HG03460 (cell line): Measurements from ENCODE around the gene ZBED3.

ENCODE experiments used
- ATAC-seq: cut with Tn5 transposase; IDR thresholded peaks from one replicate; pipeline ENCODE4 v1.9.1; 2021; ENCODE audit not compliant: unreplicated experiment

The ZBED3 gene

DNA sequence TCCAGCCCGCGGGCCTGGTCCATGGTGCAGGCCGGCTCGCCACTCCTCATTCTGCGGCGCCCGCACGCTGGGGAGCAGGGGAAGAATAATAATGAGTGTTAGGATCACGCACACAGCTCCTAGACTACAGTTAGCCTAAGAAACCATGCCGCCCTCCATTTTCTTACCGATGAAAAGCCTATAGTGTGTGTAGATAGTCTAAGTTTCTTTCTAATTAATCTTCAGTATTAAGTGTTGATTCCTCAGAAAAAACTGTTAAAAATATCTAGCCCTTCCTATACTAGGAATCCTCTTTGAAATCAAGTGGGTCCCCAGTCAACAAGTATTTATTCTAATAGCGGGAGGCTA is 9.3 kb downstream of the ZBED3 start:
- no peak for ATAC-seq

DNA sequence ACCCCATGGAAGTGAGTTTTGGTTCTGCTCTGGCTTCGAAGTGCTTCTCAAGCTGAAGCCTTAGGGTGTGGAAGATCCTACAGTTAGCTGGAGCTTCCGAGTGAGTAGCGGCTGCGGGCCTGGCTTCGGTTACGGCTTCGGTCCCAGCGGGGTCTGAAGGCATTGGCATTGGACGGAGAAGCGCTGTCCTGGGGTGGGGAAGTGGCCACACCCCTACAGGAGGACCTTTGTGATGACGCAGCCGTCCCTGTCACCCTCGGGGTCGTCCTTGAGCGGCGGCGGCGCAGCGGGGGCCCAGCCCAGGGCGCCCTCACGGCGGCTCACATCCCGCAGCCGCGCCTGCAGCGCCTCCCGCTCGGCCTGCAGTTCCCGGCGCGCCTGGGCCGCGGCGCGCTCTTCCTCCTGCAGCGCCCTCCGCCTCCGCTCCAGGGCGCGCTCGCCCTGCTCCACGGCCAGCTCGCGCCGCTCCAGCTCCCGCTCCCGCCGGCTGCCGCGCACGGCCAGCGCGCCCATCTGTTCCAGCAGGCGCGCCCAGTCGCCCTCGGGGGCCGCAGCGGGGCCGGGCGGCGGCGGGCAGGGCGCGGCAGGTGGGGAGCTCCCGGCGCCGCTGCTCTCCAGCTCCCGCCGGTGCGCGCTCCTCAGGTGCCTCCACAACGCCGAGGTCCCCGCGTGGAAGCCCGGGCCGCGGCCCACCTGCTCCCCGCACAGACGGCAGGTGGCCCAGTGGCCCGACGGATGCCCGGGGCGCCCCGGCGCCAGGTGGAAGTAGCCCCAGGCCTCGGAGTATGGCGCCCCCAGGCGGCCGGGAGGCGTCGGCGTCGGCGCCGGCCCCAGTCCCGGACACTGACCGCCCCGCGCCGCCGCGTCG is 9.9 kb downstream of the ZBED3 start:
- peak; percentile 69 for ATAC-seq

DNA sequence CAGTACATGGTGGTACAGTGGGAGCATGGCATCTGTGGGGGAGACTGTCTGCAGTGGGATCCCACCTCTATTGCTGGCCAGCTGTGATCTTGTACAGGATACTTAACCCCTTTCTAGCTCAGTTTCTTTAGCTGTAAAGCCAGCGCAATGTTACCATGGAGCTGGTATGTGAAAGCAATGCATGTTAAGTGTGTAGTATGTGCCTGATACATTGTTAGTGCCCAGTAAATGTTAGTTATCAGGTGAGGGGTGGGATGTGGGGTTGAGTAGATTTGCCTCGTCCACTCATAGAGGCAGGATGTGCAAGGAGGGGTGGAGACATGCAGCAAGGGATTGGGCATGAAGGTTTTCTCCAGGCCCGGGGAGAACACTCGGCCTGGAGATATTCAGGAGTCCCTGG is 12.3 kb downstream of the ZBED3 start:
- ATAC-seq: no peak

- ATAC-seq: no peak
These were observed 13.4 kb downstream of the ZBED3 start for GRCh38 chr5:77073667-77074066.

DNA sequence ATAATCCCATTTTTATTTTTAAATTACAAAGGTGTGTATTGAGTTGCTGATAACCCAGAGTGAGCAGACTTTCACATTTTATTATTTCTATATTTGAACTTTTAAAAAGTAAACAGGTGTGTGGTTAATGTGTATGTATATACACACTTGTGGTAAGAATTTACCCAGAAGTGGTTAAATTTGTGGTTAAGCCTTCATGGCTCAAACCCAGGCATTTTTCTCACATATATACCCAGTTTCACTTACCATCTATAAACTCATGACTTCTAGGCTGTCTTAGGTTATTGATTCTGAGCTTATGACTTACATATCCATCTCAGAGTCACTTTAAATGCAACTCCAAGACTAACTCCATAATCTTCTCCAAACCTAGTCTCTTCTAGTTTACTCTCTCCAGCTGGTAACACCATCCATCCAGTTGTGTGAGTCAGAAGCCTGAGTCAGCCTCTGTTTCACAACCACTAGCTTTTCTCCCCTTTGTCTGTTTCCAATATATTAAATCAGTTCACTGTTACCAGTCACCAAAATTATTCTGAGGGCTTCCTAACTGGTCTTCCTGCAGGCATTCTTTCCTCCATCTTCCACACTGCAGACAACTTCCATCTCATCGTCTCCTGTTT is 20.2 kb downstream of the ZBED3 start:
- peak; percentile 85 for ATAC-seq

DNA sequence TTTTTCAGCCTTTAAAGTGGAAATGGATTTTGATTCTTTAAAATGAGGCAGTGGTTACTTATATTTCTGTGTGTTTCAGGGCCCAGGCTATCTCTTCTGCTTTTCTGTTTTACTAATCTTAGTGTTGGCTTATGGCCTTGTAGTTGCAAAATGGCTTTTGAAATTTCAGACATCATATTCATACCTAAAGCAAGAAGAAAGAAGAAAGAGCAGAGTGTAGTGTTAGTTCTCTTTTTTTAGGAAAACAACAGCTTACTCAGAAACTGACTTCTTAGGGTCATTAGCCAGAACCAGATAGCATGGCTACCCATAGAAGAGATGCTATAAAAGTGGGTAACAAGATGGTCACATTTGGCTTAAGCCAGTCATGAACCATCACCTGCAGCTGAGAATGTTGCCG is 20.9 kb downstream of the ZBED3 start:
- ATAC-seq: peak; percentile 32

DNA sequence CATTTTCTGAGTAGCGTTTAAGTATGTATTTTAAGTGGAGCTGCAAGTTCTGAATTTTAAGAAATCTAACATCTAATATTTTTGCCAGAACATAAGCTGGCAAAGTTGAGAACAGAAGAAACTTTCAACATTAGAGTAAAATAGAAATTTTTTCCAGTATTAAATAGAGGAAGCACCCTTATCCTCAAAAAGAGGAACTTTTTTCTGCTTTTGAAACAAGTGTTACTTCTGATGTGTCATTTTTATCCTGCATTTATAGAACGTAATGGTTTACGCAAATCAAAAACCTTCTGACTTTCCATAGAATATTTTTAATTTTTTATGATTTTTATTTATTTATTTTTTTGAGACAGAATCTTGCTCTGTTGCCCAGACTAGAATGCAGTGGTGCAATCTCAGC is 21.8 kb downstream of the ZBED3 start:
- ATAC-seq: no peak

DNA sequence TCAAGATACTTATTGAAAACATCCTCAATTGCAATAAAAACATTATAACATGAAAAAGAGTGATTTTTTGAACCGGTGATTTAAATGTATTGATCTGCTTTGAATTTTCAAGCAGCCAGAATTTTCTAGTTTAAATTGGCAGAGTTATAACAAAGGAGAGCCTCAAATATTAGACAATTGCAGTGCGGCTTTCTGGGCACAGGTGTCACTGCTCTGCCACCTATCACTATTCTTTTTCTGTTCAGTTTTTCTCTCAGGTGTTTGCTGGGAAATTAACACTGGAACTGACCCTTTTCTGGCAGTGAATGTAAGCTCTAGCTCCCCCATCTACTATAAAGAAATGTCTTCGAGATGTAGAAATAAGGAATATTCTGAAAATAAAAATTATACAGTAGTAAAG is 23.0 kb downstream of the ZBED3 start:
- ATAC-seq: no peak

DNA sequence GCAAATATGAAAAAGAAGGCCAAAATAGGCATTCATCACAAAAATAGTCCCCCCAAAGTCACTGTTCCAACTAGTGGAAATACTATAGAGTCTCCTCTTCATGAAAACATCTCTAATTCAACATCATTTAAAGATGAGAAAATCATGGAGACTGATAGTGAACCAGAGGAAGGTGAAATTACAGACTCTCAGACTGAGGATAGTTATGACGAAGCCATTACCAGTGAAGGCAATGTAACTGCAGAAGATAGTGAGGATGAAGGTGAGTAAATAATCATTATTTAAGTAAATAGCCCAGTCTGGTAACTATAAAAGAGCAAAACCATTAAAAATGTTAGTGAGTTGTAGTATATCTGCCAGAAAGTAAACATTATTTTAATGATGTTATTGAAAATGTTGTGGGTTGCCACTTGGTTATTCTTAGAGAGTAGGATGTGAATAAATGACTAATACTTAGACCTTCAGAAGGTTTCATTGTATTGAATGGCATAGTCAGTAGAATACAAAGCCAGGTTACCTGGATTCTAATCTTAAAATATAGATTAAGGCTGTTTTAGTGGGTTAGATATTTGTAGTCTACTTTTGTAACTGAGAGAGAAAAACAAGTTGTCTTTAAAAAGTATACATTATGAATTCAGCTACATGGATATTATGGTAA is 40.5 kb downstream of the ZBED3 start:
- ATAC-seq: no peak

- ATAC-seq: no peak
These were observed 51.1 kb downstream of the ZBED3 start for GRCh38 chr5:77035950-77036349.

DNA sequence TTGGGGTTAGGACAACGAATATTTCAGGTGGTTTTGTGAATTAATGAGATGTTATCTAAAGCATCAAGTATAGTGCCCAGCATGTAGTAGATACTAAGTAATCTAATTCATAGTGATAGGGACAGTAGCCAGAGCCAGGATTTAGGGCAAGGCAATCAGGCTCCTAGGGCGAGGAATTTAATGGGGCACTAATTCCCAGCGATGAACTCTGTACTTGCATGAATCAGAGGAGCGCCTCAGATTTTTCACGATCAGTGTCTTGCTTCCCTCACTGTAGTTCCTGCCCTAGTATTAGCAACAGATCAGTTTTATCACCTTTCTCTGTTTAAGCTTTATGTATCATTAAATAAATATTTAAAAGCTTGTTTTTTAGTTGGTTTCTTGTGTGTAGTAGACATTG is 53.7 kb downstream of the ZBED3 start:
- ATAC-seq: no peak

DNA sequence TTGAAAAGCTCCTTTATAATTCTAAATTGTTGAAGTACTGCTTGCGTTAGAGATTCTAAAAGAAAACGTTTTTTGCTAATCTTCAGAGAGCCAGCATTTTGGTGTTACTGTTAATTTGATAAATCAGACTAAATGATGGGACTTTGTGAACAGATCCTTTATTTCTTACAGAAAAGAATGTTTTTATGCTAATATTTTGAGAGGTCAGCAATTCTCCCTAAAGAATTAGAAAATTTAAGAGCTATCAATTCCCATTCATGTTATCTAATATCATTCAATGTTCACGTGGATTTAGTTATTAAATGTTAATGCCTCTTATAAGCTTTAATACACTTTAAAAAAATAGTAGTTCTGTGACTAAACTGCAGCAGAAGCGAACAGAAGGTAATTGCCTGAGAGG is 54.5 kb downstream of the ZBED3 start:
- ATAC-seq: no peak

GRCh38 chr5:77031891-77032290 is 55.2 kb downstream of the ZBED3 start:
- no peak for ATAC-seq

DNA sequence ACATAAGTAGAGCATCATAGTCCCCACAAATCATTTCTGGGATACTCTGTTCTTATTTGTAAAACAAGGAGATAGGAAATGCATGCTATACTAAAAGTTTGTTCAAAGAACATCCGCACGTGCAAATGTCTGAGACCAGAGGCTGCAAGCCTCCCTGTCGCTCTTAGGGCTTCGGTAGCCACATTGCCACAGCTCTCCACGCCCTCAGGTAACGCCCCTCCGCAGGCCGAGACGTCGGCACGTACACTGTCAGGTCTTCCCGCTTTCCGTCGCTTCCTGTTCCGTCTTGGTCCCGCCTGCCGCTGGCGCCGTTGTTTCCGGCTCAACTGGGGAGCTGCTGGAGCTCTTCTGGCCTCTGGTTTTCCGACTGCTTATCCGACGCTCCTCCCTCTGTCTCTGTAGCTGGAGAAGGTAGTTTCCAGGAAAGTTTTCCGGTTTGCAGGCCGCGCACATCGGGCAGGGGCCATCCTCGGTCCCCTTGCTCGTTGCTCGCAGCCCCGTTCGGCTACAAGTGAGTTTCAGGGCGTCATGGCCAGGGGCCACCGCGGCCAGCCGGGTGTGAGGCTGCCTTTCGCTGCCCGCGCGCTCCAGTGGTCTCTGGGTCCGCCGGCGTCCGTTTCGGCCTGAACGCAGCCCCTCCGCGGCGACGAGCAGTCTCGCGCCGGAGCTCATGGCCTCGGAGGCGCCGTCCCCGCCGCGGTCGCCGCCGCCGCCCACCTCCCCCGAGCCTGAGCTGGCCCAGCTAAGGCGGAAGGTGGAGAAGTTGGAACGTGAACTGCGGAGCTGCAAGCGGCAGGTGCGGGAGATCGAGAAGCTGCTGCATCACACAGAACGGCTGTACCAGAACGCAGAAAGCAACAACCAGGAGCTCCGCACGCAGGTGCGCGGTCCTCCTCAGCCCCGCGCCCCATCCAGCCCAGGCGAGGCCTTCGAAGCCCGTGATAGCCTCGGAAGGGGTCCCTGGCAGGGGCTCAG is 56.7 kb downstream of the ZBED3 start, which contains the start of gene AGGF1:
Gene AGGF1 (plus strand): TSS at position 308 of the 975 bp plus-strand sequence. CDS start 363 bp downstream, at position 671.
- ATAC-seq: peak; percentile 98

GRCh38 chr5:77029376-77029885 is 57.7 kb downstream of the ZBED3 start:
- no peak for ATAC-seq

- ATAC-seq: no peak
These were observed 58.3 kb downstream of the ZBED3 start for GRCh38 chr5:77028631-77029375.

DNA sequence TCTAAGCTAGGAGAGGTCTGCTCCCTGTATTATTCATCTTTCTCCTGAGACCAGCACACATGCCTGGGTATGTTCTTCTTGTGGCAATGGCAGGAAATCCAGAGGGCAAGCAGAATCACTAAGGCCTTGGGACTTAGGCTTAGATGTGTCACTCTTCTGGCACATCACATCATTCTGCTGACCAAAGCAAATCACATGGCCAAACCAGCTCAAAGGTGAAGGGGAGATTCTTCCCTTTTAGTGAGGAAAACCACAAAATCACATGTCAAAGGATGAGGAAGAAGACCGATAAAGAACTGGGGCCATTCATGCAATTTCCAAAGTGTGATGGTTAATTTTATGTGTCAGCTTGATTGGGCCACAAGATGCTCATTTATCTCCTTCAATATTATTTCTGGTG is 62.6 kb downstream of the ZBED3 start:
- ATAC-seq: no peak

DNA sequence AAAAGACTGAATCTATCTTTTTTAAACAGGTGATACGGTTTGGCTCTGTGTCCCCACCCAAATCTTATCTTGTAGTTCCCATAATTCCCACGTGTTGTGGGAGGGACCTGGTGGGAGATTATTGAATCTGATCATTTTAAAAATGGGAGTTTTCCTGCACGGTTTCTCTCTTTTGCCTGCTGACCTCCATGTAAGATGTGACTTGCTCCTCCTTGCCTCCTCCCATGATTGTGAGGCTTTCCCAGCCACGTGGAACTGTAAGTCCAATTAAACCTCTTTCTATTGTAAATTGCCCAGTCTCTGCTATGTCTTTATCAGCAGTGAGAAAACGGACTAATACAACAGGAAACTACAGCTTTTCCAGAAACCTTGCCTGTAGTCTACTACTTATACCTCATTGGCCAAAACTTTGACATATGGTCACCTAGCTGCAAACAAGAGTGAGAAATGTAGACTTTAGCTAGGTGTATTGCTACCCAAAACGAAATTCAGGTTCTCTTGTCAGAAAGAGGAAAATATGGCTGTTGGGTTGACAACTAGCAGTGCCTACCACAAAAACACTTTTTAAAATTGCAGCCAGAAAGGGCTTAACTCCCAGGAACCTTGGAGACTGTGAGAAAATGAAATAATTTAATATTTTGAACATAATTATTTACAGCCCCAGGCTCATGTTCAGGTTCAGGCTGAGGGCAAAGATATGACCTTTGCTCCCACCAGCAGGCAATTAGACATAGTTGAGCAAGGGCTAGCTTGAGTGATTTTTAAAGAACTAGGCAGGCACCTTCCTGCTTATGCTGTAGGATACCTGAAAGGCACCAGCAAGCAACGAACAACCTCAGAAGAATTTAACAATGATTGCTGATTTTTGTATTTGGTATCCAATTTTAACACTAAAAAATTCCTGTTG is 64.3 kb downstream of the ZBED3 start:
- ATAC-seq: no peak
